ENCODE data around the gene DLST.

Gene DLST

DNA sequence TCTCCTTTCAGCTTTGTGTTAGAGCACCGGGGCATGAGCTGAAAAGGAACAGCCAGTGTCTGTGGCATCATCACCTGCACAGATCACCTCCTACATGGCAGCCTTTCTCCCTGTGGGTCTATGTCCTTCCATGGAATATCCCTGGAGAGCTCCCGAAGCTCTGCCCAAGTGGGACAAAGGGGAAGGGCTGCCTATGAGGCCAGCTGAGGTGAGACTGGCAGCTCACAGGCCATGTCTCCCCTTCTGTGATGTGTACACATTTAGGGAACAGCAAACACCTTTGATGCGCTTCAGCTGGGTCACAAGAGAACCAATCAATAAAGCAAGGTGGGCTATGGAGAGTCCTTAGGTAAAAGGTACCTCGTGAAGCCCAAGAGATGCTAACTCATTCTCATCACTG lies 9.9 kb upstream of the DLST start:
- Mint-ChIP-seq H3K27me3 (ENCODE audit: low read depth, poor library complexity) (peaks cover 28% of the 10 kb centered on the region), H3K36me3 (ENCODE audit: low read depth) (no peaks in the 10 kb centered on the region), H3K4me3 (no peak overlapping the region), H3K27ac (no peak overlapping the region), H3K4me1 (peaks cover 5% of the 10 kb centered on the region), H3K9me3 (no peaks in the 10 kb centered on the region)
- DNase-seq = no peak
- TF ChIP-seq, protein P1, sequence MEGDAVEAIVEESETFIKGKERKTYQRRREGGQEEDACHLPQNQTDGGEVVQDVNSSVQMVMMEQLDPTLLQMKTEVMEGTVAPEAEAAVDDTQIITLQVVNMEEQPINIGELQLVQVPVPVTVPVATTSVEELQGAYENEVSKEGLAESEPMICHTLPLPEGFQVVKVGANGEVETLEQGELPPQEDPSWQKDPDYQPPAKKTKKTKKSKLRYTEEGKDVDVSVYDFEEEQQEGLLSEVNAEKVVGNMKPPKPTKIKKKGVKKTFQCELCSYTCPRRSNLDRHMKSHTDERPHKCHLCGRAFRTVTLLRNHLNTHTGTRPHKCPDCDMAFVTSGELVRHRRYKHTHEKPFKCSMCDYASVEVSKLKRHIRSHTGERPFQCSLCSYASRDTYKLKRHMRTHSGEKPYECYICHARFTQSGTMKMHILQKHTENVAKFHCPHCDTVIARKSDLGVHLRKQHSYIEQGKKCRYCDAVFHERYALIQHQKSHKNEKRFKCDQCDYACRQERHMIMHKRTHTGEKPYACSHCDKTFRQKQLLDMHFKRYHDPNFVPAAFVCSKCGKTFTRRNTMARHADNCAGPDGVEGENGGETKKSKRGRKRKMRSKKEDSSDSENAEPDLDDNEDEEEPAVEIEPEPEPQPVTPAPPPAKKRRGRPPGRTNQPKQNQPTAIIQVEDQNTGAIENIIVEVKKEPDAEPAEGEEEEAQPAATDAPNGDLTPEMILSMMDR (IDR thresholded peaks at IDR 0.05) = no peak

DNA sequence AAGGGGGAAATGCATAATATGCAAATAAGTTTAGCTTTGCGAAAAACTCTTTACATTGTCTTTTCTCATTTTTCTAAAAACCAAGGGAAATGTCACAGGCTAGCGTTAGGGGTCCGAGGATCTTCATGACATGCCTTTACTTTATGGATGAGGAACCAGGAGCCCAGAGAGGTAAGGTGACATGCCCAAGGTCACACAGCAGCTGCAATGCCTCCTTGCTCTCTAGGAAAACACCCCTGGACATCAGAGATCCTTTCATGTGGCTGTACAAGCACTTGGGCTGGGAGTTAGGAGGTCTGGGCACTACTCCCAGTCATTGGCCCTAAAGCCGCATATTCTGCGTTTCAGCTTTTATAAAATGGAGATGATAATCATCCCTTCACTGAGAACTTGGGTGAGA lies 6.5 kb upstream of the DLST start:
- no peaks in the 10 kb centered on the region for H3K36me3 Mint-ChIP-seq (ENCODE audit: low read depth)
- H3K4me3 Mint-ChIP-seq = no peak overlapping the region
- no peaks in the 10 kb centered on the region for H3K9me3 Mint-ChIP-seq
- H3K27me3 Mint-ChIP-seq (ENCODE audit: low read depth, poor library complexity) = peaks cover 25% of the 10 kb centered on the region
- no peak for DNase-seq
- TF ChIP-seq, protein P1 (IDR thresholded peaks at IDR 0.05) = no peak
- no peak overlapping the region for H3K27ac Mint-ChIP-seq
- peaks cover 11% of the 10 kb centered on the region for H3K4me1 Mint-ChIP-seq

DNA sequence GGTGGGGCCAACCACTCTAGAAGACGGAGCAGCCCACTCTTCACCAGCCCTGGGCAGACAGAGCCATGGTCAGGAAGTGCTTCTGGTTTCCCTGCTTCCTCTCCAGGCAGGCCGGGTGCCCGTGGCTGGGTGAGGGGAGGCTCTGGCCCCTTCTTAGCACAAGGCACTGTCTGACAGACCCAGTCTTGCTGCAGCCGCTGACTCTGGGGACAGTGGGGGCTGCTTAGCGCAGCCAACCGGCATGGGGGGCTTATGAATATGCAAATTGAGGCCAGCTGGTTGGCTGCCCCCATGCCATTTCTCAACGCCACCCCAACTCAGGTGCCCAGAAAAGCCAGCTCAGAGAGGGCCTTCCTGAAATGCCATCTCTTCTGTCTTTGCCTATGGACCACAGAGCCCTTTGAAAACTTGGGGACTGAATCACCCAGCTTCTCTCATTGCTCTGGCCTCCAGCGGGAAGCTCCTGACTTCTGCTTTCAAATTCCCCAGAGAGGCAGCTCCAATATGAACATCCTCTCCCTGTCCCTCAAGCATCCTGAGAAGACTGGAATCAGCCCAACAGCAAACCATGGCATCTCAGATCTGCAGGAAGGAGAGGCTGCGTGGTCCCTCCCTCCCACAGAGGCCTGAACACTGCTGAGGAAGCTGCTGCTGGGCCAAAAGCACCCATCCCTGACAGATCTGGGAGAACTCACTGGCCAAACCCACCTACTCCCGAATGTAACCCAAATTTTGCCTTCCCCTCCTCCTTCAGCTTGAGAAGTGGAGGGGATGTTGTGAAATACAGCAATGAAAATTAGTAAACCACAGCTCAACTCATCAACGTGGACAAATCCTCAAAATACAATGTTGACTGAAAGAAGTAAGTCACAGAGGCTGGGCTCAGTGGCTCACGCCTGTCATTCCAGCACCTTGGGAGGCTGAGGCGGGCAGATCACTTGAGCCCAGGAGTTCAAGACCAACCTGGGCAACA lies 5.5 kb upstream of the DLST start, which contains the start of gene PROX2:
Gene PROX2 (minus strand): TSS at position 205 of the 973 bp plus-strand sequence. CDS start 12,311 bp downstream, outside the sequence.
- Mint-ChIP-seq H3K4me1 (peaks cover 21% of the 10 kb centered on the region), H3K27me3 (ENCODE audit: low read depth, poor library complexity) (peaks cover 23% of the 10 kb centered on the region), H3K36me3 (ENCODE audit: low read depth) (no peaks in the 10 kb centered on the region), H3K27ac (no peak within 1 kb of the TSS), H3K9me3 (no peaks in the 10 kb centered on the region), H3K4me3 (no peak within 1 kb of the TSS)
- DNase-seq = no peak
- TF ChIP-seq, protein P1 (IDR thresholded peaks at IDR 0.05) = no peak

DNA sequence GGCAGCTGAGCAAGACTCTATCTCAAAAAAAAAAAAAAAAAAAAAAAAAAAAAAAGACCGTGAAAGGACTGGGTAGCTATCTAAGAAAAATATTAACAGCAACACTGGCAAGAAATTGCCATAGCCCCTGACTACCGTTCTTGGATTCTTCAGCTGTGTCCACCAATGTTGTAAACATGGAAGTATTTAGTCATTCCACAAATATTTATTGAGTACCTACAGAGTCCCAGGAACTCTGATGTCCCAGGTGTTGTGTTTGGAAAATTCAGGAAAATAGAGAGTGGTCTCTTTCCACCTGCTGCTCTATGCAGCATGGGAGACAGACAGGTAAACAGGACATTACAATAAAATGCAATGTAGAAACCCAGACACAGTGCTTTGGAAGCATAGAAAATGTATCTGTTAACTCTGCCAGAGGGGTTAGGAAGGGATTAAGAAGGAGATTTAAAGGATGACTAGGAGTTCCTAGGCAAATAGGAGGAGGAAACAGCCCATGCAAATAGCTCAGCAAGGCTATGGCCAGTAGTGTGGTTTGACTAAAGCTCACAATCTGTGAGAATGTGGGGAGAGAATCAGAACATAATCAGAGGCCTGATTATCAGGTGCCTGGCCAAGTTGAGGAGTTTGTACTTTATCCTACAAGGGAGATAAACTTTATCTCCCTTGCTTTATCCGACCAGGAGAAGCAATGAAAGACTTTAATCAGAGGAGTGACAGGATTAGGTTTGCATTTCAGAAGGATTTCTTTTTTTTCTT lies 2.1 kb upstream of the DLST start:
- Mint-ChIP-seq H3K9me3 (no peaks in the 10 kb centered on the region), H3K4me3 (peak overlapping the region; percentile 62), H3K36me3 (ENCODE audit: low read depth) (no peaks in the 10 kb centered on the region), H3K4me1 (peaks cover 49% of the 10 kb centered on the region), H3K27me3 (ENCODE audit: low read depth, poor library complexity) (peaks cover 12% of the 10 kb centered on the region), H3K27ac (no peak overlapping the region)
- TF ChIP-seq, protein P1 (IDR thresholded peaks at IDR 0.05) = no peak
- DNase-seq = no peak

DNA sequence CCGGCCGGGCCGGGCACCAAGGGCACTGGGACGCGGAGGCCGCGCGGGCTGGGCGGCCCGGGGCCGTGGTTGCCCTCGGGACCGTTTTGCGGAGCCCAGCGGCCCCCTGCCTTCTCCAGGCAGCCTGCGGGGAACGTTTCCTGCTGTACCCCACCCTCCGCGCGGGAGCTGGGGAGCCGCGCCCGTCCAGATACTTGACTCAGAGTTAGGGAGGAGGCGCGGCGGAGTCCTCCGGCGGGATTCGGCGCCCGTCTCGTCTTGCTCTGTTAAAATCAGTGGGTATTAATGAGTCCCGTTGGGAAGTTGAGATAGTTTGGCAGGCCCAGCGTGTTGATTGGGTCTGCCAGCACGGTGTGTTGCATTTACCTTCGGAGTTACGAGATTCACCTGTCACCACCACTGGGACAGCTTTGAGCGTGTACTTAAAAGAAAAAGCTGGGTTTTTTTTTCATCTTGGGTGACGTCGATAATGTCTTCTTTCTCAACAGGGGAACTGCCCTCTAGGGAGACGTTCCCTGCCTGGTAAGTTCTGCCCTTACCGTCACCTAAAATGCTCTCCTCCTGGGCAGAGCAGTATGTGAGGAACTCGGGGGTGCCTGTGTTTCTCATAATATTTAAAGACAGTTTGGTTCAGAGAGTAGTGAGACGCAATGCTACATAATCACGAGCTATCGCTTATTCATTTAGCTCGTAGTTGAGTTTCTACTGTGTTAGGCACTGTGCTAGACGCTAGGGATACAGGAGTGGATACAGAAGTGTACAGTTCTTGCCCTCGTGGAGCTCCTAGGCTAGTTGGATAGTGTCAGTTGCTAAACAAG lies 596 bp downstream of the DLST start:
- Mint-ChIP-seq H3K27ac (peak overlapping the region; percentile 99), H3K4me1 (peaks cover 60% of the 10 kb centered on the region), H3K4me3 (peak overlapping the region; percentile 100), H3K9me3 (no peaks in the 10 kb centered on the region), H3K27me3 (ENCODE audit: low read depth, poor library complexity) (peaks cover 9% of the 10 kb centered on the region), H3K36me3 (ENCODE audit: low read depth) (peaks cover 8% of the 10 kb centered on the region)
- TF ChIP-seq, protein P1 (IDR thresholded peaks at IDR 0.05) = no peak
- DNase-seq = peak; percentile 57

Data from nephron progenitor cell (in vitro differentiated cells).